Stimulated activated CD8-positive, alpha-beta memory T cell treated with anti-CD3 and anti-CD28 coated beads, Interleukin-12 subunit alpha, Interleukin-12 subunit beta, amount 100 ng/mL, for 1 hour (primary cell): ENCODE measurements around the gene DNAJC2.
"Not testable (repeated sequence)": the region's sequence is repeated elsewhere in the genome, so short reads cannot be mapped to it uniquely, and the experiment has no call there.

Experiments
- DNase-seq: peaks from one replicate; pipeline ENCODE4 v3.0.0-alpha.2; 2020; ENCODE audit warnings: low read depth

Gene DNAJC2

DNA sequence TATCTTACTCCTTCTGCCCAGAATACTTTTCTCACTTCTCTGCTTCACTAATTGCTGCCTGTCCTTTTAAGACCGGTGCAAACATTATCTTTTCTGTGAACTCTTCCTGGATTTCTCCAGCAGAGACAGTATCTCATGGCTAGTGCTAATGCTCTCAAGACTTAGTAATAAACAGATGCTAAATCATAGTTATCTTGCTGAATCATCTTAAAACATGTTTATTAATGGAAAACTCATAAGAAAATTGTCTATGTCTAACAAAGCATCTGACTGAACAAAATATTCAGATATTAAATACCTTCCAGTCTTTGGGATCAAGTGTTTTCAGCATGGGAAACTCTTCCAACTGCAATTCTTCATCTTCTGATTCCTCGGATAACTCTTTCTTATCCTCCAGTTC is 3.1 kb downstream of the DNAJC2 start:
- no peak for DNase-seq

DNA sequence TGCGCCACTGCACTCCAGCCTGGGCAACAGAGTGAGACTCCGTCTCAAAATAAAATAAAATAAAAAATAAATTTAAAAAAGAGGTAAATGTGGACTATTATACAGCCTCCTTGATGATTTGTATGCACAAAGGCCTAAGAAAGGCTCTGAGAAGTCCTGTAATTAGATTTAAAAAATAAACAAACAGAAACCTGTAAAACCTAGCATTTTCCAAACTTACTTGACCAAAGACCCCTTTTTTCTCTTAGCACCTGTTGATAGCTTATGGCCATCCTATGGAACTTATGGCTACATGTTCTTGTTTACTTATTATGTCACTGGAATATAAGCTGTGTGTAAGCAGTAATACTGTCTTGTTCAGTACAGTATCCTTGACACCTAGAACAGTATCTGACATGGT is 5.7 kb downstream of the DNAJC2 start:
- DNase-seq, result no peak

DNA sequence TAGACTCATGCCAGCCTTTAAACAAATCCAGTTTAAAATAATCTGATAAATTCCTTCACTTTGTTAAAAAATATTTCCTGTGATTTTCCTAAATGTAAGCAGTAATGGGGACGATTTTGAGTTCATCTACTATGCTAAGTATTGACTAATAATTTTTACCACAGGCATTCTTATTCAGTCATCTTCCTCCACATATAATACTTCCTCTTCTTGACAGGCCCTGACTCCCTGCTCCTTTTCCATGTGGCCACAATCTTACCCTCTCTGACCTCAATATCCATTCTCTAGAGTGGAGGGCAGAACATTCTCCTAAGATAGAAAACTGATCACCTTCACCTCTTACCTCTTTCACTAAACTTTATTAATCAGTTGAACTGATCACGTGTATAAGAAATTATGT is 7.8 kb downstream of the DNAJC2 start:
- no peak for DNase-seq

DNA sequence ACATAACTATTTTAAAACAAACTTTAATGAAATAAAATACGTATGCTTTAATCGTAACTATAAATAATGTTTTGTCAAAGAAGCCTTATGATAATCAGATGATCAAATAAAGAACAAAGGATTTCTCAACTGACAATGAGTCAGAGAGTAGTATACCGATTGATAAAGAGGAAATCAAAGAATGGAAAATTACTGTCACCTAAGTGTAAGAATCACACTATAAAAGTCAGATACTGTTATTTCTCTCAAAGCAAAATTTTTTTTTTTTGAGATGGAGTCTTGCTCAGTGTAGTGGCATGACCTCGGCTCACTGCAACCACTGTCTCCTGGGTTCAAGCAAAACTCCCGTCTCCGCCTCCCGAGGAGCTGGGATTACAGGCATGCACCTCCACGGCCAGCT is 18.8 kb downstream of the DNAJC2 start:
- DNase-seq, result no peak

DNA sequence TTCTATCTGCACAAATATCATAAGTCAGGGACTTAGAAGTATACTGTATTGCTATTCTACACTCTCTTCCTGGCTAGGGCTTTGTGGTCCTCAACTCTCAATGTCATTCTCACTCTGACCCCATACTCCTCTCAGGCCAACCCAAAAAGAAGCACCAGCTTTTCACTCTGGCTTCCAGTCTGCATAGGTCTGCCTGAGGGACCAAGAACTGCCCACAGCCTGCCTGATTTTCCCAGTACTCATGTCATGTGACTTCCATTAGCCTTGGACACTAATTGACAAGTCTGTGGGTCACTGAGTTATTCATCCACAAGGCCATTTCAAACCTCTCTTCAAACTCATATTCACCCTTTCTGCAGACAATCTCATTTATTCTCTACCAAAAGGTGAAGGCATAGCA is 27.6 kb downstream of the DNAJC2 start:
- DNase-seq, result no peak

DNA sequence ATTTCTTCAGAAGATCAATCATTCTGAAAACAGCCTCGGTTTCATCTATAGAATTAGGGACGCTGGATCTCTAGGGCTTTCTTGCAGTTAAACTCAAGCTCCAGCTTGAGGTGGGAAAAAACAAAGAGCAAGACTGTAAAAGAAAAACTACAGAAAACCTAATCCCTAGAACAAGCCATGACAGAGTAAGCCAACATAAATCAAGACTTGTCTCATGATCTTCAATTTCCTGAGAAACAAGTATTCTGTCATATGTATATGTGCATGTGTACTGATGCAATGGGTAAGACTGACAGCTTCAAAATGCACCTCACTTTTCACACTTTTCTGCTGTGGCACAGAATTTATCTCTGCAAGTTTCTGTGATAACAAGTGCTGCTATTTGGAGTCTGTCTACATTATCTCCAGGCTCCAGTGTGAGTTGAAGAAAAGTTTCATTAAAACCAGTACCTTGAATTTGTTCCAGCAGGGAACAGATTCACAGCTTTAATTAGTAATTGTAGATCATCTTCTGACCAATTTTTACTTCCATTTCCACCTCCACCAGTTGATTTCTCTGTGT is 28.1 kb downstream of the DNAJC2 start:
- DNase-seq, result no peak

DNA sequence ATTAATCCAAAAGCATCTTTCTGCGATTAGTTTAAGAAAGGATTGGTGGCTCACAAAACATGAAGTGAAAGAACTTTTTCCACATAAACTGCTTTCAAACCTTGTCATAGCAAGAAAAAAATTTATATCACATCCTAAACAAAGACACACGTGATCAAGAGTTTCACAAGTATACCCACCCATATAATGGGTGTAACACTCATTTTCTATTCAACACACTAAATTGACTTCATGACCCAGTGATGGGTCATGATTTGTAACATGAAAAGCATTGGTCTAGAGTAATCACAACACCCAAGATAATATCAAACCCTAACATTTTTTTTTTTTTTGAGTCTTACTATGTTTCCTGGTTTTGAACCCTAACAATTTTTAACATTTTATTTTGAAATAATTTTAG is 29.7 kb downstream of the DNAJC2 start:
- no peak for DNase-seq

DNA sequence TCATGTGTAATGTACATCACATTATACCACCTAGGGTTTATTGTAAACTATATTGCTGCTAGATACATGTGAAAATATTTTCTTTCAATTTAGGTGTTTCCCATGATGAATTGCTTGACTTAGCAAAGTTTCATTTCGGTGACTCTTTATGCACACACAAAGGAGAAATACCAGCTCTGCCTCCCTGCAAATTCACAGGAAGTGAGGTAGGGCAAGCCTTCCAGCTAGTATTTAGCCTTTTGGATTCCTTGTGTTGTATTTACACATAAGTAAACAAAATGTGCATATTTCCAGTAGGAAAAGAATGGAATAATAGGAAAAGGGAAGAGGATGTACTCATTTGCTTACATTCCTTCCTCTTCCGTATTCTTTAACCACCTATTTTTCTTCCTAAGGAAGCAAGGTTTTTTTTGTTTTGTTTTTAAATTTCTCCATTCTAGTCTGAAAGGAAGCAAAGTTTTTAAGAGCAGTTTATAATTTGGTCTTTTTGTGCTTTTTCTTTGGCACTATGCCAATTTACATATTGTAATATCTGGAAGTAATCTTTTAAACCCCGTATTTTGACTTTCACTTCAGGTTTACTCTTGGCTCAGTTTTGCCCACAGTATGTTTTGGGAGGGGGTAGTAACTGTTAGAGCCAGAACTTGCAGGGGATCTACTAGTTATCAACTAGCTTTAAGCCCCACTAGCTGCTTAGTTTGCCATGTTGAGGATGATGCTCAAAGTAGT is 36.9 kb downstream of the DNAJC2 start:
- no peak for DNase-seq

DNA sequence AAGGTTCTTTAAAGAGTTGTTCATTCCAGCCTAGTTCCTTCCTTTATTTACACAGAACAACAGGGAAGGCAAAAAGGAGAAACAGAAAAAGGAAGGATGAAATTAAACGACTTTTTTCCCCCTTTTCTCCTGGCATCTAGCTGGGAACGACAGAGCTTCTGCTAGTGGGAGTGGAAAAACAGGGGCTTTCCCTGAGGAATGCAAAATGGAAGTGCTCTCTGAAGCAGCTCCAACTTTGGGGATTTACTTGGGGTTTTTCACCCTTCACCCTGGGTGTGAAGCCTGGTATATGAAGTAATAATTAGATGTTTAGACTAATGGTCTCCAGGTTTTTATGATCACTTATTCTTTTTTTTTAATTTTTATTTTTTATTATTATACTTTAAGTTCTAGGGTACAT is 43.1 kb downstream of the DNAJC2 start:
- no peak for DNase-seq

DNA sequence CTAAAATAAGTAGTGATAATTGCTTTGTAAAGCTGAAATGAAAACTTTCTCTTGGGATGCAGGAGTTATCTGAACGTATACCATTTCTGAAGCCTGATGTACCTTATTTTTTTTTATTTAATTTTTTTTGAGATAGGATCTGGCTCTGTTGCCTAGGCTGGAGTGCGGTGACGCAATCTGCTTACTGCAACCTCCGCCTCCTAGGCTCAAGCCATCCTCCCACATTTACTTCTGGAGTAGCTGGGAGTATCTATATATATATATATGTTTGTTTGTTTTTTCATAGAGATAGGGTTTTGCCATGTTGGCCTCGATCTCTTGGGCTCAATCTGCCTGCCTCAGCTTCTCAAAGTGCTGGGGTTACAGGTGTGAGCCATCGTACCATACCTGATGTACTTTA is 44.9 kb downstream of the DNAJC2 start:
- DNase-seq, result no peak

DNA sequence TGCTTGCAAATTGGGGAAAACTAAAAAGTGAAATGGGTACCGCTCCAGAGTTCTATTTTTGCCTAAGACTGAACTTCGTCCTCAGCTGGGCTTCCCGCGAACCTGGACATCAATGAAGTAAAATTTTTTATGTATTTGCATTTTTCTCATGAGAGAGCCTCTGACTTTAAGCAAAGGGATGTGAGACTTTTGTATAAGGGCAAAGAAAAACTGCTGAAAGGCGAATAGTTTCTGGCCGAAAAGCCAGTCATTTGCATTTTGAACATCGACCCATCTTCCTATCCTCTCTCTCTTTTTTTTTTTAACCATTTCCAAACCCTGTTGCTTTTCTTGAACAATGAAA is 46.8 kb downstream of the DNAJC2 start:
- no peak for DNase-seq

DNA sequence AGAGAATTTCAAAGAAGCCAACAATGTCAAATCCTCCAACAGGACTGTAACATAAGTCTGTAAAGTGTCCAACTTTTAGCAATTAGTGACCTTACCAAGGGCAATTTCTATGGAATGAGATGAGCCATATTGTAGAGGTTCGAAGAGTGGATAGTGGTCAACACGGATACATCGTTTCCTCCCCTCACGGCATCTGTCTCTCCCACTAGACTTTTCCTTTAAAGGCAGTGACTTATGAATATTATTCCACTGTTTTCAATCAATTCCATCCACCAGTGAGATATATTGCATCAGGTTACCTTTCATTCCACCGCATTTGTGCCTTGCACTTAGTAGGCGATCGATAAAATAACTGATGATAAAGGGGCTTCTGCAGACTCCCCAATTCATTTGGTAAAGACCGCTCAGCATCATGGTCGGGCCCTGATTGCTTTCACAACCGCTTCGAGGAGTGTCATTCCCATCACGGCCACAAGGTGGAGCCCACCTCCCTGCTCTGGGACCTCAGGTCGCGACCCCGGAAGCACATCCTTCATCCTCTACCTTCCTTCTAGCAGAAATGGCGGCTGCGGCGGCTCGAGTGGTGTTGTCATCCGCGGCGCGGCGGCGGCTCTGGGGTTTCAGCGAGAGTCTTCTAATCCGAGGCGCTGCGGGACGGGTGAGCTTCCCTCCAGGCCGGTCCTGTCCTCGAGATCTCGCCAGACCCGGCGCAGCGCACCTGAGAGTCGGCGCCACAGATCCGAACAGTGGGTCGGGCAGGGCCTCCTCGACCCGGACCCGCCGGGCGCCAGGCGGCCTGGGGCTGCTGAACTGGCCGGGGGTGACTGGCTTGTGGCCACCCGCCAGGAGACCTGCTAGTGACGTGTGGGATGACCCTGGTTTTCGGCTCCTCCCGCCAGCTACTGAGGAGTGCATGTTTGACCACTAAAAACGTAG is 47.4 kb downstream of the DNAJC2 start, which contains the start of gene PMPCB:
Gene PMPCB, plus strand, starts transcription at position 535 of the 936 bp plus-strand sequence. Its CDS starts 25 bp downstream, at position 560.
- peak; percentile 94 for DNase-seq

DNA sequence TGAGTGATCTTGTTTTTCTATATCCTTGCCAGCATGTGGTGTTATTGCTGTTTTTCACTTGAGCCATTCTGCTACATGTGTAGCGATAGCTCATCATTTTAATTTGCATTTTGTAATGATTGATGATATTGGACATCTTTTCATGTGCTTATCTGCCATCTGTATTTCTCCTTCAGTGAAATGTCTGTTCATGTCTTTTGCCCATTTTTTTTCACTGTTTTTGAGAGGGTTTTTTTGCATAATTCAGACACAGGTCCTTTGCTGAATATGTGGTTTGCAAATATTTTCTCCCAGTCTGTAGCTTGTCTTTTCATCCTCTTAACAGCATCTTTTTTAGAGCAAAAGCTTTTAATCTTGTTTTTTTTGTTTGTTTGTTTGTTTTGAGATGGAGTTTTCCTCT is 51.0 kb downstream of the DNAJC2 start:
- no peak for DNase-seq

DNA sequence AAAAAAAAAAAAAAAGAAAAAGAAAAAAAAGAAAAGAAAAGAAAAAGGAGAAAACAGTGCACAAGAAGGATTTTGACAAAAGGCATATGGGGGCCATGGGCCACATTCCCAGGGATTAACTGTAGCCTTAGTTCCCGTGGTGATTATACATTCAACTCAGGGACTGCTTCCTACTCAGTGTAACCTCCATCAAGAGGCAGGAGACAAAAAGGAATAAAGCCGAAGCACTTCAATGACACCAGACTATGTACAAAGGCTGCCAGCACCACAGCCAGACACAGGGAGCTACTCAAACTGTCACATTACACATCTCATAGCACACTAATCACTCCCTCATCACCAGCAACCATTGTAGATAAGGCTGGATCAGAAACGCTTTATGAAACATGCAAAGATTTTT is 52.4 kb downstream of the DNAJC2 start:
- no peak for DNase-seq

DNA sequence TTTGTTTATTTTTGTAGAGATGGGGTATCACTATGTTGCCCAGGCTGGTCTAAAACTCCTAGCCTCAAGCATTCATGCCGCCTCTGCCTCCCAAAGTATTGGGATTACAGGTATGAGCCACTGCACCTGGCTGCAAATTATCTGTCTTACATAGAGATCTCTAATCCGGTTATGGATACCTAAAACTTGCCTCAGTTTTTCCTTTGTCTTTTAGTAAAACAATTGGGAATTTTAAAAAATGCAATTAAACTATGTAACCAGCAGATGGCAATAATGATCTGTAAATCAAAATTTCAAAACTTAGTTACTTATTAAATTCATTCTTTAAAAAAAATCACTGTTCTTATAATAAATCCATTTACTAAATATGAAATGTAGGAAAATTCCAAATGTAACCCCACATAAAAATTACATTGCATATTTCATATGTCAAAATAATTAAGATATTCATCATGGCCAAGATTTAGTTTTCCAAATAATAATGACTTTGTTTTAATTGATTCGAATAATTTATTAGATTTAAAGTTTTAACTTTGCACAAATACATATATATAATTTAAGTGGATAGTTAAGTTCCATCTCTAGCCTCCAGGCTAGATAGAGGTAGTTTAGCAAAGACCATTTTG is 61.7 kb downstream of the DNAJC2 start:
- not testable (repeated sequence) for DNase-seq

DNA sequence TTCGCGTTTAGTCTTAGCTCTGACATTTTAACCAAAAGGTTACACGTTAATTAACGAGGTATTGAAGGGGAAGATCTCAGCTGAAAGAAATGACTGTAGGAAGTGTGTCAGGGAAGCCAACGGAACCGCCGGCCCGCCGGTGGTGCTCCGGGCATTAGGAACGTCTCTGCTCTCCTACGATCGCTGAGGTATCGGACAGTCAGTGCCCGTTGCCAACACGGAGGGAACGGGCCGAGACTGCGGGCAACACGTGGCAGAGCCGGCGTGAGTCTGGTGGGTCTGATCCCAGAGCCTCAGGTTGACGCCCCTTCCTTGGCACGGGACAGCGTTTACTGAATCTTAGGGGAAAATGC is 63.8 kb downstream of the DNAJC2 start:
- not testable (repeated sequence) for DNase-seq

DNA sequence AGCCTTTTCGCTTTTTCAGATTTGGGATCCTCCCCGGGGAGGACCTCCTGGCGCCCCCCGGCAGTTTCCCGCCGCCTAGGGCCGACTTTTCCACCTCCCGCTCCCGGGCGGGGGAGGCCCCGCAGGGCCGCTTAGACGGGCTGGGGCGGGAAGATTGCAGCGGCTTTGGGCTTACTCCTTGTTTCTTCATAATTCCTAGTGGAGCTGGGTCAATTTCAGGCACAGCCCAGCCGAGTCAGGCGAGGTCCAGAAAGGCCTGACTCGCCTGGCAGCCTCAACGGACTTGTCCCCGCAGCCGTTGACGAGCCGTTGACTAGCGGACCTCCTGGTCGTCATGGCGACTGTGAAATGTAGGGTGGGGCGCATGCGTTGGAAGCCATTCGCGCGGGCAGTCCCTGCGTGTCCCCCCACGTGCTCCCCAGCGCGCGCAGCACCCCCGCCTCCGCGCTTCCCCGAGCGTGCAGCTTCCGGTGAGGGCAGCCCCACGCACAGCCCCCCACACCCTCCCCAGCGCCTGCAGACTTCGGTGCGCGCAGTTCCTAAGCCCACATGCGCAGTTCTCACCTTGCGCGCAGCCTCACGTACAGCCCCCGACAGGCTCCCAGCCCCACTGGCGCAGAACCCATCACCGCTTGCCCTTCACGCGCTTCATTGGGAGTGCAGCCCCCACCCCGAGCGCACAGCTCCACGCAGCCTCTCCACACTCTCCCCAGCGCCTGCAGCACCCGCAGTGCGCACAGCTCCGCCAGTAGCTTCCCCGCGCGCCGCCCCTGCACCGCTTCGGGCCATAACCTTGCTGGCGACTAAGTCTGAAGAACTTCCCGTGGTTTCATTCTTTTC is 64.4 kb downstream of the DNAJC2 start:
- DNase-seq, result peak; percentile 76

DNA sequence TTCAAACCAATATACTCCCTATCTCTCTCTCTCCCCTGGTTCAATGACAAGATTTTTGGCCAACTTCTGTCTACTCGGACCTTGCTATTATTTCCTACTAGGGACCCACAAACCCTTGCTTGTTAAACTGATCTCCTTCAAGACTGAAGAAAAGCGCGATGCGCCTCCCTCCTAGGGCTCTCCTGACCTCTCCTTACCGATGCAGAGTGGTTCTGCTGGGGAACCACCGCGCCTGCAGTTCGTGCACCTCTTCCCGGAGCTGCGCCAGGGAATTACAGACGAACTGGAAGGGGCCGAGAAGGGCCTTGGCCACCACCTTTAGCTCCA is 65.0 kb downstream of the DNAJC2 start:
- DNase-seq, result not testable (repeated sequence)

DNA sequence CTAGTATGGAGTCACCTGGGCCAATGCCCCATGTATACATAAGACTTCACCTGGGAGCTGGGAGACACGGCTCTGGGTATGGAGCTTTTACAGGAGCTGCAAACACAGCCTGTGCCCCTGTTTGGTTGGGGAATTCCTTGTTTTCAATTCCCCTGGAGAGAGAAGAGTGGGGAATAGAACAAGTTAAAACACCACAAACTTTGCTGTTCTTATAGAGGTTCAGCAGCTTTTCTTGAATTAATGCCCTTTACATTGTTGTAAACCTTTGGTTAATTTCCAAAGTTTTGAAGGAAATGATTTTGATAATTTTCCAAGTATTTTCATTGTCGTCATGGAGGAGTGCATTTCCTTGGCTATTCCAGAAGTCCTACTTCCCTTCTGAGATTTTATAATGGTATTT is 66.4 kb downstream of the DNAJC2 start:
- DNase-seq, result not testable (repeated sequence)

DNA sequence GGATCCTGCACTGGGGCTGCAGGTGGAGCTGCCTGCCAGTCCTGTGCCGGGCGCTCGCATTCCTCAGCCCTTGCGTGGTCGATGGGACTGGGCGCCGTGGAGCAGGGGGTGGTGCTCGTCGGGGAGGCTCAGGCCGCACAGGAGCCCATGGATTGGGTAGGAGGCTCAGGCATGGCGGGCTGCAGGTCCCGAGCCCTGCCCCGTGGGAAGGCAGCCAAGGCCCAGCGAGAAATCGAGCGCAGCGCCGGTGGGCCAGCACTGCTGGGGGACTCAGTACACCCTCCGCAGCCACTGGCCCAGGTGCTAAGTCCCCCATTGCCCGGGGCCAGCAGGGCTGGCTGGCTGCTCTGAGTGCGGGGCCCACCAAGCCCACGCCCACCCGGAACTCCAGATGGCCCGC is 69.7 kb downstream of the DNAJC2 start:
- DNase-seq, result not testable (repeated sequence)

DNA sequence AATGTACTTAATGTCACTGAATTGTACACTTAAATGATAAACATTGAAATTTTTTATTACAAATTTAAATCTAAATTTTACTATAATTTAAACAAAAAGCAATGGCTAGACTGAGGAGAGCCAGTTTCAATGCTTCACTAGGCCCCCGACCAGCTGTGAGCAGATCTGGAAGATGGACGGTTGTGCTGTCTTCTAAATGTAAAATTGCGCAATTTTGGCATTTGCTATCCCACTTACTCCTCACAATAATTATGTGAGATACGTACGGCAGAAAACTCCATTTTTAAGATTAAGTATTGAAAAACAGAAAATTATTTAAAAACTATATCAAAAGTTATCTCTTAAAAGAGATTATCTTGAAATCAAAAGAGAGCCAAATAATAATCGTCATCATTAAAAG is 71.2 kb downstream of the DNAJC2 start:
- not testable (repeated sequence) for DNase-seq

DNA sequence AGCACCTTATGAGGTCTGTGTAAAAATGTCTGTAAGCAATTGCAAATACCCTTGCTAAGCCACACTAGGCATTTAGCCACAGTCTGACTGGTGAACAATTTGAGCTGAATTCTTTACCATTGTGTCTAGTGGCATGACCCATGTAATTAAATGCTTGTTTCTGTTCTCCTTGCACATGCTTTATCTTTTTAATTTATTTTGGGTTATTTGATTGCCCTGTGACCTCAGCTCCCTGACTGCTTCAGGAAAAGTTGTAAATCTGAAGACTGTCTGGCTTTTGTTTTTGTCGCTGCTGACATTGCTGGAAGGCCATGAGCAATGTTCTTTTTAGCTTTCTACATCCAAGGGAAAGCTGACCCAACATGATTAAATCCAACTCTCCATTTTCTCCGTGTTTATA is 78.3 kb downstream of the DNAJC2 start:
- not testable (repeated sequence) for DNase-seq
